OCI-LY1 (cell line): ENCODE data around the gene TACC3.

ENCODE experiments used
- CTCF ChIP-seq: fragments of 200-600 bp; sonication (generic), shearing (Covaris generic); IDR thresholded peaks from 2 replicates; pipeline ENCODE4 v1.5.1; 2017; ENCODE audit warnings: mild to moderate bottlenecking, antibody characterized with exemption, low read length, moderate library complexity, mixed read lengths
- EZH2 ChIP-seq: fragments of 200-600 bp; sonication (generic), shearing (Covaris generic); IDR thresholded peaks from 2 replicates; pipeline ENCODE4 v1.8.0; 2017; ENCODE audit warnings: borderline replicate concordance, mixed run types, mild to moderate bottlenecking, antibody characterized with exemption, low read length, moderate library complexity, mixed read lengths

- TF ChIP-seq CTCF (no peak), EZH2 (no peak)
Measured at GRCh38 chr4:1730532-1731135, 9.3 kb downstream of the TACC3 start.
